ENCODE data around the gene C16orf95. TPM values are rescaled to one million over a fixed set of nuclear protein-coding genes. Genes with fewer than 3 reads are reported as not detected.

The C16orf95 gene
- polyA plus RNA-seq, 1 donor from 2014 or later, result 5.9 TPM

DNA sequence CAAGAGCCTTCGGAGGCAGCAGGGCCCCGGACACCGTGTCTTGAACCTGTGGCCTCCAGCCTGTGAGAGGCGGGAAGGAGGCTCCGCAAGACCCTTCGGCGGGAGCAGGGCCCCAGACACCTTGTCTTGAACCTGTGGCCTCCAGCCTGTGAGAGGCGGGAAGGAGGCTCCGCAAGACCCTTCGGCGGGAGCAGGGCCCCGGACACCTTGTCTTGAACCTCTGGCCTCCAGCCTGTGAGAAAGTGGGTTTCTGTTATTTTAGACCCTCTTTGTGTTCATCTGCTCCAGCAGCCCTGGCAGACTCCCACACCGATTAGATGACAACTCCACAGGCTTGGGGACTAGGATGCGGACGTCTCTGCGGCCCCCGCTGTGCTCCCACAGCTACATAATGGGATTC lies 36.4 kb upstream of the C16orf95 start:
- H2AFZ ChIP-seq (ENCODE audit: low read depth, low read length), result no peak overlapping the region
- H3K9me3 ChIP-seq (ENCODE audit: low read length), result no peaks in the 10 kb centered on the region
- no peaks in the 10 kb centered on the region for H3K9me2 ChIP-seq (ENCODE audit: insufficient read depth, low read length)
- no peaks in the 10 kb centered on the region for H3K27me3 ChIP-seq (ENCODE audit: insufficient read depth, low read depth, low read length)
- H4K20me1 ChIP-seq (ENCODE audit: insufficient read depth), result no peaks in the 10 kb centered on the region
- H3K9ac ChIP-seq (ENCODE audit: low read length), result no peak overlapping the region
- H3K79me2 ChIP-seq (replicated peaks; ENCODE audit: insufficient read depth, low read length), result no peaks in the 10 kb centered on the region
- H3K4me2 ChIP-seq (ENCODE audit: low read length), result no peak overlapping the region
- no peaks in the 10 kb centered on the region for H3F3A ChIP-seq (ENCODE audit: insufficient read depth, low read length, poor library complexity, severe bottlenecking)
- H3K36me3 ChIP-seq (ENCODE audit: insufficient read depth, low read length), result no peaks in the 10 kb centered on the region
- TF ChIP-seq SMC3 (conservative IDR thresholded peaks at IDR 0.05; ENCODE audit: poor library complexity) (no peak), TAF1 (IDR thresholded peaks at IDR 0.05; ENCODE audit: low read depth) (no peak)
- no peak overlapping the region for H3K27ac ChIP-seq (ENCODE audit: low read length)
- H3K4me3 ChIP-seq (ENCODE audit: low read length), result no peak overlapping the region

DNA sequence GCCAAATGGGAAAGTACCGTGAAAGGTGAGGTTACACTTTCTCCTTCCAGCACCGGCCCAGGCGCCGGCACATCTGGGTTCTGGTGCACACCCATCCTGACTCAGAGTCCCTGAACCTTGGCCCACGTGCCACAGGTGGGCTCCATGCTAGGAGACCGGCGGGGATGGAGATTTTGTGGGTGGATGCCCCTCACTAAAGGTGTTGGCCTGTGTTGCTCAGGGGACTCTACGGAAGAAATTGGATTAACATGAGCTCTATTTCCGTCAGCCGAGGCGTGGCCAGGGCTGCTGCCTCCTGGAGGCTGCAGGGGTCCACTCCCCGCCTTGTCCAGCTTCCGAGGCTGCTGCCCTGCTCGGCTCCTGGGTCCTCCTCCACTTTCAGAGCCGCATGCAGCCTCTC lies 35.6 kb upstream of the C16orf95 start:
- Histone ChIP-seq H3K4me2 (ENCODE audit: low read length) (no peak overlapping the region), H3K9me2 (ENCODE audit: insufficient read depth, low read length) (no peaks in the 10 kb centered on the region), H3K9ac (ENCODE audit: low read length) (no peak overlapping the region), H3K27me3 (ENCODE audit: insufficient read depth, low read depth, low read length) (no peaks in the 10 kb centered on the region), H3K4me3 (ENCODE audit: low read length) (no peak overlapping the region), H3F3A (ENCODE audit: insufficient read depth, low read length, poor library complexity, severe bottlenecking) (no peaks in the 10 kb centered on the region), H2AFZ (ENCODE audit: low read depth, low read length) (no peak overlapping the region), H3K27ac (ENCODE audit: low read length) (no peak overlapping the region), H4K20me1 (ENCODE audit: insufficient read depth) (no peaks in the 10 kb centered on the region), H3K36me3 (ENCODE audit: insufficient read depth, low read length) (no peaks in the 10 kb centered on the region), H3K9me3 (ENCODE audit: low read length) (no peaks in the 10 kb centered on the region), H3K79me2 (replicated peaks; ENCODE audit: insufficient read depth, low read length) (no peaks in the 10 kb centered on the region)
- no peak for TF ChIP-seq RAD21 (conservative IDR thresholded peaks at IDR 0.05)
- no peak for TF ChIP-seq TAF1 (IDR thresholded peaks at IDR 0.05; ENCODE audit: low read depth)
- no peak for TF ChIP-seq EZH2 (IDR thresholded peaks at IDR 0.05; ENCODE audit: borderline replicate concordance, insufficient read depth, low read length, poor library complexity, severe bottlenecking)
- TF ChIP-seq EP300 (conservative IDR thresholded peaks at IDR 0.05; ENCODE audit: poor library complexity, severe bottlenecking), result no peak

DNA sequence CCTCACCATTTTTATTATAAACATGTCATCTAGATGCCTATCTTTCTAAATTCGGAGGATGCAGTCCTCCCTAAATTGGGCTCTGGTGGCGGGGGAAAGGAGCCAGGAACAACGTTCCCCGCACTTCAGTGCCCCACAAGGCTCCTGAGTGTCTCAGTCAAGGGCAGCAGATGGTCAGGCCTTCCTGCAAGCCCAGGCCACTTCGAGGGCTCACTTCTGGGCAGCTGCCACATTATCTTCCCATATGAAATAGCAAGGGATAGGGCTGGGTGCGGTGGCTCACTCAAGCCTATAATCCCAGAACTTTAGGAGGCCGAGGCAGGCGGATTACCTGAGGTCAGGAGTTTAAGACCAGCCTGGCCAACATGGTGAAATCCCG lies 34.1 kb upstream of the C16orf95 start:
- Histone ChIP-seq H3F3A (ENCODE audit: insufficient read depth, low read length, poor library complexity, severe bottlenecking) (no peaks in the 10 kb centered on the region), H3K36me3 (ENCODE audit: insufficient read depth, low read length) (no peaks in the 10 kb centered on the region), H3K4me3 (ENCODE audit: low read length) (no peak overlapping the region), H3K27me3 (ENCODE audit: insufficient read depth, low read depth, low read length) (no peaks in the 10 kb centered on the region), H4K20me1 (ENCODE audit: insufficient read depth) (no peaks in the 10 kb centered on the region), H3K9me3 (ENCODE audit: low read length) (no peaks in the 10 kb centered on the region), H3K9ac (ENCODE audit: low read length) (no peak overlapping the region), H3K4me2 (ENCODE audit: low read length) (no peak overlapping the region), H3K27ac (ENCODE audit: low read length) (no peak overlapping the region), H3K9me2 (ENCODE audit: insufficient read depth, low read length) (no peaks in the 10 kb centered on the region), H2AFZ (ENCODE audit: low read depth, low read length) (no peak overlapping the region), H3K79me2 (replicated peaks; ENCODE audit: insufficient read depth, low read length) (no peaks in the 10 kb centered on the region)
- no peak for TF ChIP-seq EZH2 (IDR thresholded peaks at IDR 0.05; ENCODE audit: borderline replicate concordance, insufficient read depth, low read length, poor library complexity, severe bottlenecking)
- TF ChIP-seq SMC3 (conservative IDR thresholded peaks at IDR 0.05; ENCODE audit: poor library complexity), result no peak
- TF ChIP-seq, protein P1, sequence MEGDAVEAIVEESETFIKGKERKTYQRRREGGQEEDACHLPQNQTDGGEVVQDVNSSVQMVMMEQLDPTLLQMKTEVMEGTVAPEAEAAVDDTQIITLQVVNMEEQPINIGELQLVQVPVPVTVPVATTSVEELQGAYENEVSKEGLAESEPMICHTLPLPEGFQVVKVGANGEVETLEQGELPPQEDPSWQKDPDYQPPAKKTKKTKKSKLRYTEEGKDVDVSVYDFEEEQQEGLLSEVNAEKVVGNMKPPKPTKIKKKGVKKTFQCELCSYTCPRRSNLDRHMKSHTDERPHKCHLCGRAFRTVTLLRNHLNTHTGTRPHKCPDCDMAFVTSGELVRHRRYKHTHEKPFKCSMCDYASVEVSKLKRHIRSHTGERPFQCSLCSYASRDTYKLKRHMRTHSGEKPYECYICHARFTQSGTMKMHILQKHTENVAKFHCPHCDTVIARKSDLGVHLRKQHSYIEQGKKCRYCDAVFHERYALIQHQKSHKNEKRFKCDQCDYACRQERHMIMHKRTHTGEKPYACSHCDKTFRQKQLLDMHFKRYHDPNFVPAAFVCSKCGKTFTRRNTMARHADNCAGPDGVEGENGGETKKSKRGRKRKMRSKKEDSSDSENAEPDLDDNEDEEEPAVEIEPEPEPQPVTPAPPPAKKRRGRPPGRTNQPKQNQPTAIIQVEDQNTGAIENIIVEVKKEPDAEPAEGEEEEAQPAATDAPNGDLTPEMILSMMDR (IDR thresholded peaks at IDR 0.05; ENCODE audit: poor library complexity, severe bottlenecking), result no peak
- TF ChIP-seq EP300 (conservative IDR thresholded peaks at IDR 0.05; ENCODE audit: poor library complexity, severe bottlenecking), result no peak
- TF ChIP-seq TAF1 (IDR thresholded peaks at IDR 0.05; ENCODE audit: low read depth), result no peak
- TF ChIP-seq MXI1 (conservative IDR thresholded peaks at IDR 0.05; ENCODE audit: poor library complexity, severe bottlenecking), result no peak

Measured in neural cell (in vitro differentiated cells).